Peyer's patch (tissue), 4 donors: ENCODE measurements around the gene SLC5A3.

Experiments
- CTCF ChIP-seq, 6 experiments: fragments of 450-650 bp in 4 of 6; fragments of 200-600 bp in 2 of 6; sonication (generic) in 1 of 6; IDR thresholded peaks; one replicate each; pipeline ENCODE4 v1.5.1; 2017 to 2019; ENCODE audit warnings: antibody characterized with exemption in 6 of 6, mild to moderate bottlenecking in 3 of 6, moderate library complexity in 1 of 6
- POLR2A ChIP-seq, 2 donors: fragments of 450-650 bp; IDR thresholded peaks; one replicate each; pipeline ENCODE4 v1.5.1; 2017; ENCODE audit warnings: antibody characterized with exemption in 2 of 2, mild to moderate bottlenecking in 2 of 2, moderate library complexity in 2 of 2

GRCh38 chr21:34112316-34113033, 39.1 kb downstream of the SLC5A3 start:
- TF ChIP-seq CTCF (IDR thresholded peaks at IDR 0.05) (no peak), POLR2A (IDR thresholded peaks at IDR 0.05) (no peak)
